H1 (cell line): Measurements from ENCODE around the gene GLI1. TPM values are rescaled to one million over a fixed set of nuclear protein-coding genes. Genes with fewer than 3 reads are reported as not detected.

ENCODE experiments used
- CEBPB ChIP-seq: IDR thresholded peaks from 2 replicates; pipeline ENCODE4 v1.6.1; 2012; ENCODE audit warnings: low read depth, low read length
- CTBP2 ChIP-seq: IDR thresholded peaks from 2 replicates; pipeline ENCODE4 v1.7.0; 2011; ENCODE audit warnings: borderline replicate concordance, mild to moderate bottlenecking, moderate library complexity, mixed read lengths, low read length; ENCODE audit not compliant: insufficient read depth, insufficient read length
- EZH2 ChIP-seq: fragments of 200-600 bp; sonication (generic); IDR thresholded peaks from 2 replicates; pipeline ENCODE4 v1.7.1; 2012; ENCODE audit warnings: low read depth, mild to moderate bottlenecking, moderate library complexity, low read length, inconsistent platforms; ENCODE audit not compliant: severe bottlenecking
- FOSL1 ChIP-seq: IDR thresholded peaks from 2 replicates; pipeline ENCODE4 v1.6.1; 2011; ENCODE audit warnings: mild to moderate bottlenecking, low read depth, low read length, moderate library complexity; ENCODE audit not compliant: insufficient read depth
- RFX5 ChIP-seq: IDR thresholded peaks from 2 replicates; pipeline ENCODE4 v1.6.1; 2011; ENCODE audit warnings: low read depth, low read length, improper control_type of control experiment, borderline replicate concordance
- RNF2 ChIP-seq: fragments of 200-900, 300-1000 bp; sonication (generic); IDR thresholded peaks from 2 replicates; pipeline ENCODE4 v1.7.1; 2016; ENCODE audit warnings: borderline replicate concordance, low read depth, mild to moderate bottlenecking, antibody characterized with exemption, low read length; ENCODE audit not compliant: poor library complexity, severe bottlenecking; ENCODE audit errors: missing control alignments
- YY1 ChIP-seq: IDR thresholded peaks from 2 replicates; pipeline ENCODE4 v1.6.1; 2011; ENCODE audit warnings: low read depth, mild to moderate bottlenecking, low read length
- polyA plus RNA-seq, 7 experiments: library from polyadenylated mRNA; depleted of rRNA in 3 of 7; stranded (reverse) in 5 of 7; unstranded in 2 of 7; fragments of >200 nt in 5 of 7; fragments of 200-250 nt in 2 of 7; gene quantifications; 1 replicate in 5 of 7; 2 replicates in 1 of 7; 4 replicates in 1 of 7; pipeline versions ENCODE4 v1.2.1 to v1.2.3, GENCODE V29; 2011 to 2013; ENCODE audit warnings: missing spikeins in 2 of 7, mixed read lengths in 2 of 7
- total RNA-seq: library from RNA; stranded (reverse); fragmentation: NEBNext Ultra II Directional; extraction: Animal tissue kit (Norgen Biotek cat#: 25700); gene quantifications from 2 replicates; pipeline ENCODE4 v1.2.1, GENCODE V29; 2021
- TF ChIP-seq, protein P1 (sequence below): IDR thresholded peaks from 2 replicates; pipeline ENCODE4 v1.6.1; 2012; ENCODE audit warnings: low read length, inconsistent platforms
- TF ChIP-seq, protein P2 (sequence below): IDR thresholded peaks from 2 replicates; pipeline ENCODE4 v1.6.1; 2012; ENCODE audit warnings: inconsistent platforms

GLI1 gene
- total and polyA plus RNA-seq, 2 of the 8 experiments (the other 6 are each of a cell fraction or from before 2014, with no cell fraction given): 23.5 to 25.3 TPM

DNA sequence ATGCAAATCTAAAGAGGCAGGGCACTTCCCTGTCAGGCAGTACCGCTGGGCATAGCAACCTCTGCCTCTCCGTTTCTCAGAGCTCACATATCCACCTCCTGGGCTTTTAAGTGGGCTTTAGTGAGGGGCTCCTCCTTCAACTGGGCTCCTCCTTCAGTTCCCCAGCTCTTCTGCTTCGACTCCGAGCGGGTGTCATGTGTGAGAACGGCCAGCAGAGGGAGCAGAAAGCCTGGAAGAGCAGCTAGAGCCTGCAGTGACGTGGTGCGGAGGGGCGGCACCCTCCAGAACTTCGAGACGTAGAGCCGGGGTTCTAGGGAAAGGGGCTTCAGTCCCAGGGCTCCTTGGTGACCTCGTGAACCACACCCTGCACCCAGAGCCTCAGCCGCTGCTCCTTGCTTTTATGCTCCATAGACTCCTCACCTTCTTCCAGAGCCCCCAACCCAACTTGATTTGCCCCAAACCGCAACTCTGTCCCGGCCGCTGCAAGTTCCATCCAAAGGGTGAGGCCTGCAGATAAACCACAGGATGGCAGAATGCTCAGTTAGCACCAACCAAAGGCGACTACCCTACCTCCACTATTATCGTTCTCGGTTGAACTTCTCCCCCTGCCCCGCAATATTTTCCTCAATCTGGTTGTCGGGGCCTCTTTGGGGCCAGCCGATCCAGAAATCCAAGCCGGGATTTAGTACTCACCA is 383 bp upstream of the GLI1 start (continued):
- TF ChIP-seq RFX5: no peak
- TF ChIP-seq, protein P1, sequence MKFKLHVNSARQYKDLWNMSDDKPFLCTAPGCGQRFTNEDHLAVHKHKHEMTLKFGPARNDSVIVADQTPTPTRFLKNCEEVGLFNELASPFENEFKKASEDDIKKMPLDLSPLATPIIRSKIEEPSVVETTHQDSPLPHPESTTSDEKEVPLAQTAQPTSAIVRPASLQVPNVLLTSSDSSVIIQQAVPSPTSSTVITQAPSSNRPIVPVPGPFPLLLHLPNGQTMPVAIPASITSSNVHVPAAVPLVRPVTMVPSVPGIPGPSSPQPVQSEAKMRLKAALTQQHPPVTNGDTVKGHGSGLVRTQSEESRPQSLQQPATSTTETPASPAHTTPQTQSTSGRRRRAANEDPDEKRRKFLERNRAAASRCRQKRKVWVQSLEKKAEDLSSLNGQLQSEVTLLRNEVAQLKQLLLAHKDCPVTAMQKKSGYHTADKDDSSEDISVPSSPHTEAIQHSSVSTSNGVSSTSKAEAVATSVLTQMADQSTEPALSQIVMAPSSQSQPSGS: peak; percentile 75; the same call in 1 of the 2 replicates
- no peak for TF ChIP-seq FOSL1
- no peak for TF ChIP-seq YY1
- no peak for TF ChIP-seq RNF2
- TF ChIP-seq CEBPB: no peak
- no peak for TF ChIP-seq CTBP2
- TF ChIP-seq EZH2: no peak
- TF ChIP-seq, protein P2, sequence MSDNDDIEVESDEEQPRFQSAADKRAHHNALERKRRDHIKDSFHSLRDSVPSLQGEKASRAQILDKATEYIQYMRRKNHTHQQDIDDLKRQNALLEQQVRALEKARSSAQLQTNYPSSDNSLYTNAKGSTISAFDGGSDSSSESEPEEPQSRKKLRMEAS: peak; percentile 22; the same call in 1 of the 2 replicates
